SK-N-SH (cell line): Measurements from ENCODE around the gene BRPF3.

Source experiments
- NFIC ChIP-seq: IDR thresholded peaks from 2 replicates; pipeline ENCODE4 v1.4.0; 2012; ENCODE audit warnings: borderline replicate concordance
- POLR2AphosphoS5 ChIP-seq: IDR thresholded peaks from 2 replicates; pipeline ENCODE4 v1.6.1; 2012; ENCODE audit warnings: low read depth, low read length
- RAD21 ChIP-seq: IDR thresholded peaks from 2 replicates; pipeline ENCODE4 v1.6.1; 2012; ENCODE audit warnings: mild to moderate bottlenecking, low read length
- RXRA ChIP-seq: IDR thresholded peaks from 2 replicates; pipeline ENCODE4 v1.4.0; 2012; ENCODE audit warnings: low read depth, mild to moderate bottlenecking, borderline replicate concordance
- SMC3 ChIP-seq: IDR thresholded peaks from 2 replicates; pipeline ENCODE4 v1.6.1; 2012; ENCODE audit warnings: low read depth, low read length, improper control_type of control experiment
- TF ChIP-seq, protein P1 (sequence below): fragments of 200-600 bp; sonication (generic); IDR thresholded peaks from 2 replicates; pipeline ENCODE4 v1.6.1; 2017; ENCODE audit warnings: antibody characterized with exemption, mild to moderate bottlenecking, moderate library complexity
- TF ChIP-seq, protein P2 (sequence below): fragments of 150-350 bp; IDR thresholded peaks from 2 replicates; pipeline ENCODE4 v1.6.1; 2016; ENCODE audit warnings: mild to moderate bottlenecking, low read depth, low read length

DNA sequence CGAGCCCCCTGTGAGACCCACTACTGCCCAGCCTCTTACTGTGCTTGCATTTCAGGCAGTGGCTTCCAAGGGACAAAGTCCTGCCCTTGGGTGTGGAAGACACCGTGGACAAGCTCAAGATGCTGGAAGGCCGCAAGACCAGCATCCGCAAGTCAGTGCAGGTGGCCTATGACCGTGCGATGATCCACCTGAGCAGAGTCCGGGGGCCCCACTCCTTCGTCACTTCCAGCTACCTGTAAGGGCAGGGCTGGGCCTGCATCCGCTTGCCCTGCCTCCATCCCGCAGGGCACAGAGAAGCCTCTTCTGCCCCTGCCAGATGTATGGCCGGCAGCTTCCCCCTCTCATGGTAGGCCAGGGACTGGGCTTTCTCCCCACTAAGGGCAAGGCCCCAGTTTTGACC lies 33.8 kb downstream of the BRPF3 start:
- TF ChIP-seq NFIC (no peak), RAD21 (no peak), POLR2AphosphoS5 (no peak), SMC3 (no peak), RXRA (no peak)
- TF ChIP-seq, protein P1, sequence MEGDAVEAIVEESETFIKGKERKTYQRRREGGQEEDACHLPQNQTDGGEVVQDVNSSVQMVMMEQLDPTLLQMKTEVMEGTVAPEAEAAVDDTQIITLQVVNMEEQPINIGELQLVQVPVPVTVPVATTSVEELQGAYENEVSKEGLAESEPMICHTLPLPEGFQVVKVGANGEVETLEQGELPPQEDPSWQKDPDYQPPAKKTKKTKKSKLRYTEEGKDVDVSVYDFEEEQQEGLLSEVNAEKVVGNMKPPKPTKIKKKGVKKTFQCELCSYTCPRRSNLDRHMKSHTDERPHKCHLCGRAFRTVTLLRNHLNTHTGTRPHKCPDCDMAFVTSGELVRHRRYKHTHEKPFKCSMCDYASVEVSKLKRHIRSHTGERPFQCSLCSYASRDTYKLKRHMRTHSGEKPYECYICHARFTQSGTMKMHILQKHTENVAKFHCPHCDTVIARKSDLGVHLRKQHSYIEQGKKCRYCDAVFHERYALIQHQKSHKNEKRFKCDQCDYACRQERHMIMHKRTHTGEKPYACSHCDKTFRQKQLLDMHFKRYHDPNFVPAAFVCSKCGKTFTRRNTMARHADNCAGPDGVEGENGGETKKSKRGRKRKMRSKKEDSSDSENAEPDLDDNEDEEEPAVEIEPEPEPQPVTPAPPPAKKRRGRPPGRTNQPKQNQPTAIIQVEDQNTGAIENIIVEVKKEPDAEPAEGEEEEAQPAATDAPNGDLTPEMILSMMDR: no peak
- TF ChIP-seq, protein P2, sequence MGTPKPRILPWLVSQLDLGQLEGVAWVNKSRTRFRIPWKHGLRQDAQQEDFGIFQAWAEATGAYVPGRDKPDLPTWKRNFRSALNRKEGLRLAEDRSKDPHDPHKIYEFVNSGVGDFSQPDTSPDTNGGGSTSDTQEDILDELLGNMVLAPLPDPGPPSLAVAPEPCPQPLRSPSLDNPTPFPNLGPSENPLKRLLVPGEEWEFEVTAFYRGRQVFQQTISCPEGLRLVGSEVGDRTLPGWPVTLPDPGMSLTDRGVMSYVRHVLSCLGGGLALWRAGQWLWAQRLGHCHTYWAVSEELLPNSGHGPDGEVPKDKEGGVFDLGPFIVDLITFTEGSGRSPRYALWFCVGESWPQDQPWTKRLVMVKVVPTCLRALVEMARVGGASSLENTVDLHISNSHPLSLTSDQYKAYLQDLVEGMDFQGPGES: no peak
